ENCODE results near the gene GCC2.

GRCh38 chr2:108485253-108485652 lies 36.2 kb downstream of the GCC2 start:
- TF ChIP-seq POLR2A (IDR thresholded peaks at IDR 0.05) = no peak
- no peak for TF ChIP-seq CTCF (IDR thresholded peaks at IDR 0.05)
